Glomerular visceral epithelial cell (primary cell): ENCODE data around the gene FKBP15.
"Not testable (repeated sequence)": the region's sequence is repeated elsewhere in the genome, so short reads cannot be mapped to it uniquely, and the experiment has no call there.

Source experiments
- DNase-seq: peaks from one replicate; pipeline ENCODE4 v3.0.0-alpha.2; 2016; ENCODE audit errors: extremely low spot score

FKBP15 gene

GRCh38 chr9:113179839-113180238 is 41.2 kb downstream of the FKBP15 start:
- DNase-seq = no peak

DNA sequence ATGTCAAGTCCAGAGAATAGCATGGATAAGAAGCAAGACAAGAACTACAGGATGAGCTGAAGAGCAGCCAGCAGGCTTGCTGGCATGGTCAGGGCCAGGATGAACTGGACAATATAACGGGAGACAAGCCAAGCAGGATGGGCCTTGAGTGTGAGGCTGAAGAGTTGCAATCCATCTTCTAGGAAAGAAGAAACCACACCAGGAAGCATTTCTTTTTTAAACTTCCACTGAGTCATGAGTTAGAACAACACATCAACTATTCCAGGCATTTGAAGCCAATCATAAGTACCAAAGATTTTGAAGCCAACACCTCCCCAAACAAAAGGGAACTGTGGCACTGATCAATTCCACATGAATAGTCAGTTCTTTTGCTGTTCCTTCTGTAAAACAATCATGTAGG is 43.0 kb downstream of the FKBP15 start:
- no peak for DNase-seq

- no peak for DNase-seq
Measured at GRCh38 chr9:113177251-113177650, 43.8 kb downstream of the FKBP15 start.

DNA sequence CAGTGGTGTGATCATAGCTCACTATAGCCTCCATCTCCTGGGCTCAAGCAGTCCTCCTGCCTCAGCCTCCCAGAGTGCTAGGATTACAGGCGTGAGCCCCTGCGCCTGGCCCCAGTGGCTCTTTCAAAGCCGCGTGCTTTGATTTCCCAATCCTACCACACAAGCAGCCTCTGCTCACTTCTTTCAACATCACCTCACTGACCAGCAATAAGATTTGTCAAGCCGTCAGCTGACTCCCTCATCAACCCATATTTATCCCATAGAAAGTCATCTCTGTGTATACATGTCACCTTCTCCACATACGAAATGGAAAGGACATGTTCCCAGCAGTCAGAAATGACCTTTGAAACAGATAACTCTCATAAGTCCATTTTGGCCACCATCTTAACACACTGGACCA is 44.3 kb downstream of the FKBP15 start:
- no peak for DNase-seq

GRCh38 chr9:113173341-113173740 is 47.7 kb downstream of the FKBP15 start:
- DNase-seq = no peak

GRCh38 chr9:113168809-113169208 is 52.3 kb downstream of the FKBP15 start:
- DNase-seq = no peak

DNA sequence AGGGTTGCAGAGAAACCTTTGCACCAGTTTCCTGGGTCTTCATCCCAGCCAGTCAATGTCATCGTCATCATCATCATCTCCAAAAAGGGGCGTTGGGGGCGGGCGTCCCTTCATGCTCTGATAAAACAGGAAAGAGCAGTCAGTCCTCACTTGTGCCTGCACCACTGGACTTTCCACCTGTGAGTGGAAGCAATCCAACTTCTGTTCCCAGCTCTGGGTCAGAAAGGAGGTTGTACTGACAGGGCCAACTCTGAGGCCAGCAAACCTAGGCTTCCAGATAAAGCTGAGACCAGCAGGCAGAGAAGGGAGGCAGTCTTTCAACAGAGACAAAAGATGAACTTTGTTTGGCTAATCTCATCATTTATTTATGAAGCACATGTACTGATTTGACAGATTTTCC is 55.0 kb downstream of the FKBP15 start:
- no peak for DNase-seq

DNA sequence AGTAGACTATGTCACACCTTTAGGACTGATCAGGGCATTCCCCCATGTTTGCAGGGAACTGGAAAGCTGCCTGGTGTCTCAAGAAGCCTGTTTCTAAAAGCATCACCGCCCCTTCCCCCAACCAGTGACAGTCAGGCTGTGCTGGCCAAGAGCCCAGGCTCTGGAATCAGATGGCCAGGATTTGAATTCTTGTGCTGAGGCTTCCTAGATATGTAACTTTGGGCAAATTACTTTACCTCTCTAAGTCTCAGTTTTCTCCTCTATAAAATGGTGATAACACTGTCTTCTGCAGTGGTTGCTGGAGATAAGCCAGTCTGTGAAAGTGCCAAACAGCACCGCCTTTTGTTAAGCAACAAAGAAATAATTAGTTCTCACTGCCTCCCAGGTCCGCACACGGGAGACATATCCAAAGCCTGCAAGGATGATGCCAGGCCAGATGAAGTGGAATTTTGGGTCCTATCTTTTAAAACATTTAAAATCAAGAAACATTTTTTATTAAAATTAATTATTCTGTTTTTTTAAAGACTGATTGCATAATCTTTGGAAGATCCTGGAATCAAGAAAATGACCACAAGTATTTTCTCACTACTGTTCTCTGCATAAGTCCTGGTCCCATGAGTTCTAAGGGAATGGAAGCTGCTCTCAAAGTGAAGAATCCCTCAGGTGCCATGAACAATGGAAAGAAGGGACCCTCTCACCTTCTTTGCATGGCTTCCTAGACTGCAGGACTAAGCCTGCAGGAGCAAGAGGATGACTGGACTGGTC is 56.4 kb downstream of the FKBP15 start:
- no peak for DNase-seq

DNA sequence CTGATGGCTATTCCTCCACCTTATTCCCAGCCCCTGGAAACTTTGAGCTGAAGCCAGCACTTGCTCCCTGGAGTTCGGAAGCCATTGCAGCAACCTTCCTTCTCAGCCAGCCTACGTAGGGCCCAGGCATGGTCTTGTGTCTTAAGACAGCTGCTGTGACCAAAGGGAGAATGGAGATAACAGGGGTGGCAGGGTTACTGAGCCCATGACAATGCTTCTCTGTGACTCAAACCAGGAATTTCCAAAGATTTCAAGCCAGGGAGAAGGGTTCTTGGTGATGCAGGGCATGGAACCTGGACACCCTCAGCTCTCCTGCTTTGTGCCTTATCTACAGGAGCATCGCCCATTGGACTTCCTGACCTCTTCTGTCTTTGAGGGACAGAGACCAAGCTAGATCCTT is 58.1 kb downstream of the FKBP15 start:
- DNase-seq = no peak

DNA sequence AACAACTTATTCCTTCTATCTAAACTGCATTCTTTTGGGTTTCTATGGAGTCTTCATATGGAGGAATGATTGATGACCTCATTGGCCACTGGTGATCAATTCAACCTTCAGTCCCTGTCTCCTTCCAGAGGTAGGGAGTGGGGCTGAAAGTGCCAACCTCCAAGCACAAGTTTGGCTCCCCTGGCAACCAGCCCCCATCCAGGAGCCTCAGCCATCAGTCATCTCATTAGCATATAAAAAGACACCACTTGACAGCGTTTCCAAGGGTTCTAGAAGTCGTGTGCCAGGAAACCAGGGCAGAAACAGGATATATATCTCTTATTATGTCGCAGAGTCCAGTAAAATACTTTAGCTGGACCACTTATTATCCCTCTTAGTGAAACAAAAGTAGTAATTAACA is 60.5 kb downstream of the FKBP15 start:
- no peak for DNase-seq

GRCh38 chr9:113158446-113158845 is 62.6 kb downstream of the FKBP15 start:
- DNase-seq = no peak

- DNase-seq = no peak
Measured at GRCh38 chr9:113156880-113157279, 64.2 kb downstream of the FKBP15 start.

- DNase-seq = no peak
Measured at GRCh38 chr9:113155911-113156588, 65.0 kb downstream of the FKBP15 start.

- DNase-seq = no peak
Measured at GRCh38 chr9:113154946-113155345, 66.1 kb downstream of the FKBP15 start.

DNA sequence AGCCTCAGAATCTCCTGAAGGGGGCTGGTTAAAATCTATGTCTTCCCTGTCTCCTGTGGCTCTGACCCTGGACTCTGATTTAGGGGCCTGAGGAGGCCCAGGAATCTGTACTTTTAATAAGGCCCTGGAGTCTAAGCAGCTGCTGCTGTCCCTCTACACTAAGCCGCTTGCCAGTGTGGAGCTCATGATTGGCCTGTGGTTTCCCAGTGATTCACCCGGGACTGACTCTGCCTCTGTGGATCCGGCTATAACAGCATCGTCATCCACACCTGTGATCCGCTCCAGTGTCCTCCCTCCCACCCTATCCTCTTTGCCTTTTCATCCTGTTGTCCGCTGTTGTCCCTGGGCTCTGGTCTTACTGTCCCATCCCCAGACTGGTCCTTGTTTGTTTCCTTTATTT is 66.6 kb downstream of the FKBP15 start:
- peak; percentile 82 for DNase-seq

DNA sequence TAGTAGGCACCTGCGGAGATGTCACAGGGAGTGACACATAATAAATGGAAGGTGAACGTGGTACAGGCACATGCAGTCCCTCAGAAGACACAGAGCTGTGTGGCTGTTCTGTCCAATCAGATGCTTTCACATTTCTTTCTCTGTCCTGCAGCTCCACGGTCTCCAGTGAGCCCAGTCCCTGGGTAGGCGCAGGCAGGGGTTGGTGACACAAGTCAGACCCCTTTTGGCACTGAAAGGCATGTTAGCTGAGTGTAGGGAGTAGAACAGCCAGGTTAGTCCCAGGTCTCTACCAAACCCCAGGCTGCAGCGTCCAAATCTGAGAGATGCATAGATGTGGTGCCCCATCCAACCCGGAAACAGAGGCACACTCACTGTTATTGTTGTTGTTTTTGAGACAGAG is 67.5 kb downstream of the FKBP15 start:
- no peak for DNase-seq

- peak; percentile 43 for DNase-seq
Measured at GRCh38 chr9:113152699-113153098, 68.4 kb downstream of the FKBP15 start.

- DNase-seq = no peak
Measured at GRCh38 chr9:113151696-113152630, 69.1 kb downstream of the FKBP15 start.

DNA sequence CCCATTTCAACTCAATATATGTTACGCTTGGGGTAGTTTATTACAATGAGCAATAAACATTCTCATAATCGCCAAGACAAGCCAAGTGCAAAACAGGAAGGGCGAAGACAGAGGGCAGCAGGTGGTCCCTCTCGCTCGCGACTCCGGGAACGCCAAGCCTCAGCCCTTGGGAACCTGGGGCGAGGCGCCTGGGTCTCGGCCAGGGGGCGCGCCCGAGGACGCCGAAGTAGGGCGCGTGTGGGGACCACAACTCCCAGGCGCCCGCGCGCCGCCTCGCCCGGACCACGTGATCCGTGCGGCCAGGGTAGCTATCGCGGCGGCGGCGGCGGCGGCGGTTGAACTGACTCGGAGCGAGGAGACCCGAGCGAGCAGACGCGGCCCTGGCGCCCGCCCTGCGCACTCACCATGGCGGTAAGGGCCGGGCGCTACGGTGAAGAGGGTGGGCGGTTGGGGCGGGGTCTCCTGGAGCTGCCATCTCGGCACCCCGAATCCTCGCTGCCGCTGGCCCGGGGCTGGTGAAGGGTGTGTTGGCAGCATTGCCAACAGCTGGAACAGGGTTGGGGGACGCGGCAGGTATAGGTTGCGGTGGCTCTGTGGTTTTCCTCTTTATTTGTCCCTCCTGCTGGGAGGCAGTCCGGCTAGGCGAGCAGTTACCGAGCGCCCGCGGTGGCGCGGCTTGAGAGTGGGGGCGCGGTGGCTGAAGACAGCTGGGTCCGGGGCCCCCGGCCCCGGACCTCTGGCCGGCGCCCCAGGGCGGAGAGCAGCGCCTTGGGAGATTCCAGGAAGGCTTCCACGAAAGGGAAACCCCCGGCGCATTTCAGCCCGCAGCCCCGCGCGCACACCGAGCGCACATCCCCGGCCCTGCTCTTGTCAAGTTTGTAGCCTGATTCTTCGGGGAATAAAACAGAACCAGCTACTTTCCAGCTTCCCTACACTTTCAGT is 70.1 kb downstream of the FKBP15 start, which contains the start of gene SLC31A2:
Gene SLC31A2 (plus strand): TSS at position 338 of the 942 bp plus-strand sequence. CDS start 68 bp downstream, at position 406.
- DNase-seq = peak; percentile 82

GRCh38 chr9:113149561-113149960 is 71.5 kb downstream of the FKBP15 start:
- not testable (repeated sequence) for DNase-seq
